Endothelial cell of umbilical vein (primary cell): ENCODE results near the gene DCAF5. TPM values are rescaled to one million over a fixed set of nuclear protein-coding genes. Genes with fewer than 3 reads are reported as not detected.

Source experiments
- BruUV-seq: library from RNA; stranded (reverse); fragments of 400-500 nt; replicated peaks from 2 replicates; lab custom pipeline; 2021; lab: Mats Ljungman, UMichigan
- CTCF ChIA-PET: fragments of 300-600, 350-600 bp; sonication (Branson Sonifier 250); formaldehyde crosslinking; loops from one replicate; lab custom pipeline; 2021; ENCODE audit warnings: antibody characterized with exemption, inconsistent platforms; lab: Charles Lee
- POLR2A ChIA-PET: fragments of 300-600, 350-600 bp; sonication (Branson Sonifier 250); formaldehyde crosslinking; loops from one replicate; lab custom pipeline; 2021; ENCODE audit warnings: antibody characterized with exemption, inconsistent platforms; lab: Charles Lee
- DNase-seq: peaks from one replicate; pipeline ENCODE4 v3.0.0-alpha.2; 2011; ENCODE audit warnings: low read depth, low spot score
- FAIRE-seq: peaks from 2 replicates; lab custom pipeline; 2011; peaks lifted over from hg19 to GRCh38; lab: Jason Lieb, UNC
- H2AFZ ChIP-seq: 2 replicates; pipeline ENCODE4 v1.6.0; 2012; ENCODE audit warnings: low read depth, low read length, control low read depth, inconsistent platforms
- H3K27ac ChIP-seq: 2 replicates; pipeline ENCODE4 v1.5.1; 2011; ENCODE audit warnings: low read depth, mild to moderate bottlenecking, control low read depth, low read length, moderate library complexity; ENCODE audit not compliant: insufficient read depth
- H3K27me3 ChIP-seq, 2 experiments: 2 replicates each; pipeline versions ENCODE4 v1.6.0 to v1.6.1; 2011; ENCODE audit warnings: low read length in 2 of 2, mixed read lengths in 1 of 2; ENCODE audit not compliant: control insufficient read depth in 2 of 2, insufficient read depth in 2 of 2
- H3K36me3 ChIP-seq, 2 experiments: 2 replicates in 1 of 2; 3 replicates in 1 of 2; pipeline ENCODE4 v1.5.1; 2011; ENCODE audit warnings: low read length in 2 of 2, mild to moderate bottlenecking in 1 of 2, moderate library complexity in 1 of 2; ENCODE audit not compliant: control insufficient read depth in 2 of 2, insufficient read depth in 2 of 2; ENCODE audit errors: extremely low read depth in 1 of 2
- H3K4me1 ChIP-seq: 3 replicates; pipeline ENCODE4 v1.5.1; 2011; ENCODE audit warnings: mild to moderate bottlenecking, low read length; ENCODE audit not compliant: control insufficient read depth, insufficient read depth; ENCODE audit errors: extremely low read depth
- H3K4me2 ChIP-seq: 2 replicates; pipeline ENCODE4 v1.6.1; 2011; ENCODE audit warnings: low read length, control low read depth, mixed read lengths; ENCODE audit not compliant: insufficient read depth
- H3K4me3 ChIP-seq, 3 experiments: fragments of 200-600 bp in 1 of 3; sonication (generic), shearing (Covaris generic) in 1 of 3; replicated peaks in 1 of 3; 2 replicates each; pipeline ENCODE4 v1.5.1; 2011 to 2016; ENCODE audit warnings: control low read depth in 3 of 3, low read length in 3 of 3, mild to moderate bottlenecking in 2 of 3, inconsistent platforms in 1 of 3, low read depth in 1 of 3, moderate library complexity in 1 of 3; ENCODE audit not compliant: insufficient read depth in 1 of 3
- H3K79me2 ChIP-seq: 2 replicates; pipeline ENCODE4 v1.6.0; 2012; ENCODE audit warnings: low read length, inconsistent platforms; ENCODE audit not compliant: control insufficient read depth, insufficient read depth
- H3K9ac ChIP-seq: replicated peaks from 2 replicates; pipeline ENCODE3; 2011; ENCODE audit warnings: low read length, control low read depth; ENCODE audit not compliant: insufficient read depth; ENCODE audit errors: extremely low read depth
- H3K9me1 ChIP-seq: replicated peaks from 3 replicates; pipeline ENCODE4 v1.6.0; 2011; ENCODE audit warnings: mild to moderate bottlenecking, low read length; ENCODE audit not compliant: control insufficient read depth, insufficient read depth; ENCODE audit errors: extremely low read depth
- H3K9me3 ChIP-seq: replicated peaks from 2 replicates; pipeline ENCODE4 v1.5.1; 2012; ENCODE audit warnings: low read length, inconsistent platforms; ENCODE audit not compliant: control insufficient read depth, insufficient read depth
- H4K20me1 ChIP-seq: replicated peaks from 2 replicates; pipeline ENCODE3; 2011; ENCODE audit warnings: mild to moderate bottlenecking, low read length; ENCODE audit not compliant: control insufficient read depth, insufficient read depth; ENCODE audit errors: extremely low read depth
- GATA2 ChIP-seq: IDR thresholded peaks from 2 replicates; pipeline ENCODE4 v1.7.0; 2011; ENCODE audit warnings: low read depth, mild to moderate bottlenecking, moderate library complexity, mixed read lengths, low read length; ENCODE audit not compliant: insufficient read length, insufficient read depth
- JUN ChIP-seq: IDR thresholded peaks from 2 replicates; pipeline ENCODE4 v1.6.1; 2011; ENCODE audit warnings: borderline replicate concordance, low read depth; ENCODE audit not compliant: insufficient read length, insufficient read depth
- POLR2AphosphoS5 ChIP-seq: IDR thresholded peaks from 2 replicates; pipeline ENCODE4 v1.6.1; 2012; ENCODE audit warnings: low read depth, mild to moderate bottlenecking, control low read depth, low read length, moderate library complexity; ENCODE audit not compliant: insufficient read depth
- dilution Hi-C: fragments of 300-500 bp; cut with MboI; formaldehyde crosslinking; loops from one replicate; pipeline ENCODE4 v1.15.0; 2019; ENCODE audit warnings: low sequenced_read_pairs; ENCODE audit not compliant: extremely low pct_ligation_motif_present
- intact Hi-C: fragments of 100-400 bp; cut with micrococcal nuclease; formaldehyde crosslinking; loops from one replicate; pipeline ENCODE4 v1.10.0; 2022
- polyA plus RNA-seq, 4 experiments: library from polyadenylated mRNA; depleted of rRNA in 3 of 4; stranded (reverse) in 3 of 4; unstranded in 1 of 4; fragments of >200 nt; gene quantifications; 2 replicates each; pipeline versions ENCODE4 v1.2.1 to v1.2.3, GENCODE V29; 2011 to 2012; ENCODE audit warnings: missing spikeins in 1 of 4
- total RNA-seq: library from RNA; stranded (reverse); gene quantifications from 2 replicates; pipeline ENCODE4 v1.2.3, GENCODE V29; 2021

Gene DCAF5
- total and polyA plus RNA-seq, 2 donors (not counting 3 experiments of a cell fraction or from before 2014, with no cell fraction given) = 37.9 to 52.5 TPM

DNA sequence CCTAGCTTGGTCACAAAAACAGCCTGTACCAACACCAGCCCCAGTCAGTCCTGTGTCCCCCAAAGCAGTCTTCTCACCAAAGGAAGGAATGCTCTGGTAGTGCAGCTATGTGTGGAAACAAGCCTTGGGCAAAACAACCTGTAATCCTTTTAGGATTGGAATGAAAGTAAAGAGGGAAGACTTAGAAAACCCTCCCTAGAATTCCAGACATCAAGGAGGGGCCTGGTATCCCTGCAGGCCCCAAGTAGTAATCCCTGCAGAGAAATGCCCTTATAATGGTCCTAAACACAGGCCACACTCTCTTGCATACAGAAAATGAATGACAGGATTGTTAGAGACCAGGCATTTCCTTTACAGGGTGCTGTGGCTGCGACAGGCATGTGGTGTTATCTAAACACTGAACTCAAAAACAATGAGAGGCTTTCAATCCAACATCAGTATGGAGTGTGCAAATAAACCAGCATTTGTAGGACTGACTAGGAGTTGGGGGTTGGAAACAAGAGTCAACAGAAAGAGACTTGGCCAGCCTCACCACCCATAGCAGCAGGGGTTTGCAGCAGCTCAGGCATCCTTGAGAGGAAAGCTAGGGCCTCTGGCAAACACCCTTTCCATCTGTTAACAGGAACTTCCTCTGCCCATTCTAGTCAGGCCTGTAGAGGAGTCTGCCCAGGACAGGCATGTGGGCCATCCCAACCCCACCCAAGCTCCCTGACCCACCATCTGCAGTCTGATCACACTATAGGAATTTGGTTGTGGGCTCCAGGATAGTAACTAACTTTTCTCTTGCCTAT lies 59.1 kb downstream of the DCAF5 start:
- dilution Hi-C loops (no loop called here), intact Hi-C loops (loop anchor here (1.0 to 5.0 kb wide), 2 partner anchors 15 to 37 kb away; no protein-coding TSS in a partner anchor)
- Histone ChIP-seq H3K9ac (no peak overlapping the region), H3K27ac (peak overlapping the region; percentile 63), H3K9me1 (no peaks in the 10 kb centered on the region), H3K36me3 (peaks cover 8 to 9% of the 10 kb centered on the region in 2 experiments), H3K4me1 (peaks cover 29% of the 10 kb centered on the region), H3K9me3 (no peaks in the 10 kb centered on the region), H3K27me3 (no peaks in the 10 kb centered on the region), H3K4me3 (no peak overlapping the region), H4K20me1 (no peaks in the 10 kb centered on the region), H2AFZ (no peak overlapping the region), H3K4me2 (peak overlapping the region; percentile 10), H3K79me2 (peaks cover 4% of the 10 kb centered on the region)
- CTCF ChIA-PET = interaction anchor here (0.7 to 2.9 kb wide), 11 partner anchors 8 to 230 kb away, joined by 3 to 8 read pairs (median 3); no protein-coding TSS in a partner anchor
- TF ChIP-seq GATA2 (no peak), POLR2AphosphoS5 (peak; percentile 22)
- POLR2A ChIA-PET = no interaction called here
- FAIRE-seq (peak; percentile 81), DNase-seq (peak; percentile 79)
- no TSS peak for BruUV-seq

- Histone ChIP-seq H3K9me3 (no peaks in the 10 kb centered on the region), H3K9ac (no peak overlapping the region), H3K79me2 (peaks cover 4% of the 10 kb centered on the region), H4K20me1 (no peaks in the 10 kb centered on the region), H2AFZ (no peak overlapping the region), H3K4me1 (peaks cover 29% of the 10 kb centered on the region), H3K27ac (peak overlapping the region; percentile 63), H3K27me3 (no peaks in the 10 kb centered on the region), H3K4me3 (no peak overlapping the region), H3K4me2 (no peak overlapping the region), H3K9me1 (no peaks in the 10 kb centered on the region), H3K36me3 (peaks cover 8 to 9% of the 10 kb centered on the region in 2 experiments)
- intact Hi-C loops (loop anchor here (5.0 kb wide), 1 partner anchor 36 kb away; no protein-coding TSS in a partner anchor), dilution Hi-C loops (no loop called here)
- no TSS peak for BruUV-seq
- no peak for TF ChIP-seq JUN
- TF ChIP-seq GATA2 = no peak
- CTCF ChIA-PET = interaction anchor here (0.7 to 2.9 kb wide), 11 partner anchors 8 to 229 kb away, joined by 3 to 8 read pairs (median 3); no protein-coding TSS in a partner anchor
- POLR2A ChIA-PET = no interaction called here
- DNase-seq = no peak
- FAIRE-seq = no peak
Observed at GRCh38 chr14:69092840-69093422, 60.0 kb downstream of the DCAF5 start.
